ENCODE measurements around the gene RNASE7.

The RNASE7 gene

GRCh38 chr14:21043387-21043973 is 1.3 kb downstream of the RNASE7 start:
- DNase-seq (ENCODE audit: low read depth in 3 of 3), result no peak

GRCh38 chr14:21043974-21044618 is 1.9 kb downstream of the RNASE7 start:
- no peak for DNase-seq (ENCODE audit: low read depth in 3 of 3)

GRCh38 chr14:21047378-21047781 is 5.2 kb downstream of the RNASE7 start:
- no peak for DNase-seq (ENCODE audit: low read depth in 3 of 3)

GRCh38 chr14:21048638-21049037 is 6.5 kb downstream of the RNASE7 start:
- no peak for DNase-seq (ENCODE audit: low read depth in 3 of 3)

- no peak for DNase-seq (ENCODE audit: low read depth in 3 of 3)
Observed at GRCh38 chr14:21049271-21049673, 7.1 kb downstream of the RNASE7 start.

- no peak for DNase-seq (ENCODE audit: low read depth in 3 of 3)
Observed at GRCh38 chr14:21050597-21050996, 8.4 kb downstream of the RNASE7 start.

- no peak for DNase-seq (ENCODE audit: low read depth in 3 of 3)
Observed at GRCh38 chr14:21053184-21054122, 11.3 kb downstream of the RNASE7 start.

- no peak for DNase-seq (ENCODE audit: low read depth in 3 of 3)
Observed at GRCh38 chr14:21054123-21054767, 12.1 kb downstream of the RNASE7 start.

- no peak for DNase-seq (ENCODE audit: low read depth in 3 of 3)
Observed at GRCh38 chr14:21054768-21055145, 12.6 kb downstream of the RNASE7 start.

GRCh38 chr14:21055432-21056117 is 13.4 kb downstream of the RNASE7 start:
- DNase-seq (ENCODE audit: low read depth in 3 of 3), result no peak

- no peak for DNase-seq (ENCODE audit: low read depth in 3 of 3)
Observed at GRCh38 chr14:21056520-21057163, 14.5 kb downstream of the RNASE7 start.

GRCh38 chr14:21057803-21058675 is 15.9 kb downstream of the RNASE7 start, which contains the start of gene RNASE8:
Gene RNASE8 (plus strand): TSS chr14:21057822. CDS start chr14:21057893, 71 bp downstream.
- DNase-seq (ENCODE audit: low read depth in 3 of 3), result no peak

GRCh38 chr14:21058903-21059302 is 16.7 kb downstream of the RNASE7 start:
- DNase-seq (ENCODE audit: low read depth in 3 of 3), result no peak

- no peak for DNase-seq (ENCODE audit: low read depth in 3 of 3)
Observed at GRCh38 chr14:21059842-21060613, 17.9 kb downstream of the RNASE7 start.

- DNase-seq (ENCODE audit: low read depth in 3 of 3), result no peak
Observed at GRCh38 chr14:21060614-21061346, 18.6 kb downstream of the RNASE7 start.

GRCh38 chr14:21061347-21061668 is 19.1 kb downstream of the RNASE7 start:
- DNase-seq (ENCODE audit: low read depth in 3 of 3), result no peak

- DNase-seq (ENCODE audit: low read depth in 3 of 3), result no peak
Observed at GRCh38 chr14:21063479-21063878, 21.3 kb downstream of the RNASE7 start.

- DNase-seq (ENCODE audit: low read depth in 3 of 3), result no peak
Observed at GRCh38 chr14:21066882-21067502, 24.8 kb downstream of the RNASE7 start.
